Activated gamma-delta T cell treated with anti-CD3 and anti-CD28 coated beads, Interleukin-2, amount 50 U/mL, for 16 hours (primary cell): ENCODE data around the gene ASB18.

Experiments used
- DNase-seq: peaks from one replicate; pipeline ENCODE4 v3.0.0-alpha.2; 2020; ENCODE audit warnings: low read depth

Gene ASB18

DNA sequence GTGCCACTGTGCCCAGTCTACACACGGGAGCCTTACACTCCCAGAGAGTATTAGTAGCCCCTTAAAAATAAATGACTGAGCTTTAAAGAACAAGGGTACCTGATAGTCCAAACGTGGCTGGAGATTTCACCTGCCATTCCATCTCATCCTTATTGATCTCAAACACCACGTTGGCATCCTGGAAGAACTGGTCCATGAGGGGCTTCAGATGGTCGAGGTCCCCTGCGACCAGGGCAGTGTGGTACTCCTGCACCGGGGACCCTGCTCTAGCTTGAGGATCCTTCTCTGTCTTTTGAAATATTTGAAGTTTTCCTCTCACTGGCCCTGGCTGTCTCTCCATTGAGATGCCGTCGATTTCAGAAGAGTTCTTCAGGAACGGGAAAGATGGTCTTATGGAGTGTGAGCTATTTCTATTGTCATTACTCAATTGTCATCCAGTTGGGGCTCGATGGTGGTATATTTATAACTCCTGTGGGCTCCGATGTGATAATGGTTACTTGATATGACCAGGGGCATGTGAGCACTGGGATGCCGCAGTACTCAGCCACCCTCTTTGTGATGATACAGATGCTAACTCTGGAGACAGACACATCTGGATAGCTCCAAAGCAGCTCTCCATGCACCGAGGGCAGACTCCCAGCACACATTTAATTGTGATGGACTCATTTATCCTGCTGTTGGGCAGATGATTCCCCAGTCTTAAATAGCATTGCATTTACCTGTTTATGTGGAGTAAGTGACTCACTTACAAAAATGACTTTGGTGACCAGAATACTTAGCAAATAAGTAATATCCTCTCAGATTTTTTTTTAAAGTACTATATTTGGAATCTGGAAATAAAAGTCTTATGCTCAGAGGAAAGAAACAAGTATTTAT, 22.8 kb downstream of the ASB18 start:
- DNase-seq, result no peak

DNA sequence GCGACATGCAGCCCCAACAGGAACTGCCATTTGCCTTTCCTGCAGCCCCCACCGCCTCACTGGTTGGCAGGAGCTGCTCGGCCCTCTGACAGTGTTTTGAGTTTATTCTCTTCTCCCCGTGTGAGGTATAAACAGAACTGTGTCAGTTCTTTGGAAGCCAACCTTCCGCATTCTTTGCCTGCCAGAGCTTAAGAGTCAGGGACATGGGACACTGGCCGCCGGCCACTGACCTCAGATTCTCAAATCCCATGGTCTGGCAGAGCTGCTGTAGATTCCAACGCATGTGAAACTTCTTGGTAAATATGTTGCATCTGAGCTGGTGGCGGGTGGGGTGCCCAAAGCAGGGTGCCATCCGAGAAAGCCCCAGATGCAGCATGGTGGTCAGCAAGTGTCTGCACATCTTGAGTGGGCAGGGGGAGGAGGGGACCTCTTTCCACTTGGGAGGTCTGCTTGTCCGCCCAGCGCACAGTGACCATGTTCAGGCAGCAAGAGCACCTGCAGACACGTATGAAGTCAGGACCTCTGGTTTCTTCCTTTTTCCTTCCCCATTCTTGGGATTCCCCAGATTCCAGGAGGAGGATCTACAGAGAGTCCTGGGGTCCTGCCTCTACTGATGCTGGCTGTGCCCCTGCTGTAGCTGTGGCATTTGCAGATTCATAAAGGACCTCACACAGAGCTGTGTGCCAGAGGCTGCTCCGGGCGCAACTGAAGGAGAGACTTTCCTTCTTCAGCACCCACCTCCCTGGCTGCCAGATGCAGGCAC, 23.8 kb downstream of the ASB18 start:
- DNase-seq, result no peak

DNA sequence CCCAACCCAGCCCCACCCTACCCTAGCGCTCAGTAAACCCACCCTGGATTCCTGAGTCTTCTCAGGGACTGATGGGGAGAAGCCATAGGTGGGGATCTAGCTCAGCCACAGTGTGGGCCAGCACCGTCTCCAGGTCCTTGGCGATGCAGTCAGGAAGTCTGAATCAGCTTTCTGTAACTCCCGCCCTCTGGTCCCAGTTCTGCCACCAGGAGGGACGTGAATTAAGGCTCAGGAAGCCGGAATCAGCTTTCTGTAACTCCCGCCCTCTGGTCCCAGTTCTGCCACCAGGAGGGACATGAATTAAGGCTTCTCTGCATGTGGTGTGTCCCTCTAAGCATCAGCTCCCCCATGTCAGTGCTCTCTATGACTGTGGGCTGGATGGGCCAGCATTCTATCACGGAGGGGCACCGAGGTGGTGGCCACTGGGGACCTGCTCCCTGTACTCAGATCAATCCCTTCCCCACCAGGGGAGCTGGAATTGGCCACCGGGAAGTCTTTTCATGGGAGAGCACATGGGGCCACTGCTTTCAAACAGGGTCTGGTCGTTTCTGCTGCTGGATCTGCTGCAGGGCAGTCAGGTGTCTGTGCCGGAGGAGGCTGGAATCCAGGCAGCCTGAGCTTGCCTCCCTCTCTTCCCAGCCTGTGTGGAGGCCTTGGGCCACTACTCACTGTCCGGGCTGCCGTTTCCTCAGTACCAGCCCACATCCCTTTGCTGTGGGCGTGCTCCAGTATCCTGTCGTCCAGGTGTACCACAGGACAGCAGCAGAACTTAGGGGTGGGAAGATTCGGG, 24.7 kb downstream of the ASB18 start:
- no peak for DNase-seq

DNA sequence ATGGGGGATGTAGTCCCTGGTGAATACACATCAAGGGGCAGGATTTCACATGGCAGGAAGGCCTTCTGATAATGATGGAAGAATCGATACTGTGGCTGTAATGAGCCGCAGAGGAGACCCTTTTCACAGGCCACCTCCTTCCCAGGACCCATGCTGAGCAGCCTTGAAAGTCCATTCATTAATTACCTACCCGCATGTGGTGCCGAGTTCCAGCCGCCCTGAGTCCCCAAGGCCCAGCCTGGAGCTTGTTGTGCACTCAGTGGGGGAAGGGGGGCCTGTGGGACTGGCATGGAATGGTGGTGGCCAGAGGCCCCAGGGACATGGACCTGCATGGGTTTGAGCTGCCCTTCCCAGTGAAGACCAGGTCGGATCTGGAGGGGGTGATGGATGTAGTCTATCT, 25.5 kb downstream of the ASB18 start:
- DNase-seq, result no peak

DNA sequence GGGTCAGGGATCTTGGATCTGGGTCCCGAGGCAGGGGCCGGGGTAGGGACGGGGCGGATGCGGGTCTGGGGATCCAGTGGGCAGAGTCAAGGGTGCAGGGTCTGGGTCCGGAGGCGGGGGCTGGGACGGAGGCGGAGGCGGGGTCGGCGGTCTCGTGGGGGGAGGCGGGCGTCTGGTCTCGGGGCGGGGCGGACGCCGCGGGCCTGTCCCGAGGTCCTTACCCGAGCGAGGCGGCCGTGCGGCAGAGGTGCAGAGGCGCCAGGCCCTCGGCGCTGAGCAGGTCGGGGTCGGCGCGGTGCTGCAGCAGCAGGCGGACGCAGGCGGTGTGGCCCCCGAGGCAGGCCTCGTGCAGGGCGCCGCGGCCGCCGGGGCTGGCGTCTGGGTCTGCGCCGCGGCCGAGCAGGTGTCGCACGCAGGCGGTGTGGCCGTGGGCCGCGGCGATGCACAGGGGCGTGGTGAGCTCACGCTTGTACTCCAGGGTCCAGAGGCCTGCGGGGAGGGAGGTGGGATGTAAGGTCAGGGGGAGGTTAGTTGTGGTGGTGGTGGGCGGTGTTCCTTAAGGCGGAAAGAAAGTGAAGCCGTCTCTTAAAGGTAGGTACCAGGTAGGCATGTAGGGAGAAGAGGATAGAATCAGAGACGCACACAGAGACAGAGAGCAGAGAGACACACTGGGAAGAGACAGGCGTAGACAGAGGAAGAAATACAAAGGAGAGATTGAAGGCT, 26.6 kb downstream of the ASB18 start:
- DNase-seq, result no peak

DNA sequence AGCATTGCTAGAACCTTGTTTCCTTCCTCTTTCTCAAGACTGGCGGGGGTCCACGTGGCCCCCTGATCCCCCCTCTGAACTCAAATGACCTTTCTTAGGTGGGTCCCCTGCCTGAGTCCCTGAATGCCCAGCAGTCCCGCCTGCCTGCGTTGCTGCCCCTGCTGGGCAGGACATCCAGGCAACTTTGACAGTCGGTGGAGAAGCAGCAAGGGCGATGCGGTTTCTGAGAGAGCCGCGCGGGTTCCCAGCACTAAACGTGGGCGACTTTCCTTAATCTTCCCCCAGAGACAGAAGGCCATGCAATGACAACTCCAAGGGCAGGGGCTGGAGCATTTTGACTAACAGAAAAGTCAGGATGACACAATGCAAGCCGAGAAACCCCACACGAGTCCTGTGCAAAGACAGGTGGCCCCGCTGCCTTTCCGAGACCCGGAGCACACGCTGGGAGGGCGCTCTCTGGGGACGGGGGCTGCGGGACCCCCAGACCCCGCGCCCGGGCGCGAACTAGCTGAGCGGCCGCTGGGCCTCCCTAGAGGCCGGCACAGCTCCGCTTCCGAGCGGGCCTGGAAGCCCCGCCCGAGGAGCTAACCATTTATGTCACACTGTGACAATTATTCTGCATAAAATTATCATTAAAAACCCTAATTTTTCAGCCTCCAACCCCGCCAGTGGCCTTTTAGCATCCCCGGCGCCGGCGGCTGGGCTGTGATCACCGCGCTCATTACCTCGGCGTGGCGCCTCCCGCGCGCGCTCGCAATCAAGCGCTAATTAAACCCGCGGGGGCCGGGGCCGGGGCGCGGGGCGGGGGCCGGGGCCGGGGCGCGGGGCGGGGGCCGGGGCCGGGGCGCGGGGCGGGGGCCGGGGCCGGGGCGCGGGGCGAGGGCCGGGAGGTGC, 27.4 kb downstream of the ASB18 start:
- no peak for DNase-seq

DNA sequence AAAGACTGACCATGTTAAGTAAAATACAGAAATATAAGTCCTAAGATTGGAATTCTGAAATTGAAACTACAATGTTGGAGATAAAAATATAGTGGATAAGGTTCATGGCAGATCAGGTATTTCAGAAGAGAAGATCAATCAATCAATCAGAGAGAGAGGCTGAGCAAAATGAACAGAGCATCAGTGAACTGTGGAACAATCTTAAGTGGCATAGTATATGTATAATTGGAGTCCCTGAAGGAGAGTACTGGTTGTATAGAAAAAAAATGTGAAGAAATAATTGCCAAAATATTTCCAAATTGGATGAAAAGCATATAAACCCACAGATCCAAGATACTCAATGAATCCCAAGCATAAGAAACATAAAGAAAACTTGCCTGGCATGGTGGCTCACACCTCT, 35.0 kb downstream of the ASB18 start:
- DNase-seq, result no peak

DNA sequence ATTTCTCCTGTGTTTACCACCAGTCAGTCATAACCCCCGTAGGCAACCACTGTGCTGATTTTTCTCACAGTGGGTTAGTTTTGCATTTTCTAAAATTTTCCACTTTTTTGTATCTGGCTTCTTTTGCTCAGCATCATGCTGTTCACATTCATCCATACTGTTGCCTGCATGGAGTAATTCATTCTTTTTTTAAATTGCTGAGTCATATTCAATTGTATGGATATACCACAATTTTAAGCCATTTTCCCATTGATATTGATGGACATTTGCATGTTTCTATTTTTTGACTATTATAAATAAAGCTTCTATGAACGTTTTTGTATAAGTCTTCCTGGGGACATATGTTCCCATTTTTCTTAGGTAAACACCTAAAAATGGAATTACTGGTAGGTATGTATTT, 40.5 kb downstream of the ASB18 start:
- no peak for DNase-seq

DNA sequence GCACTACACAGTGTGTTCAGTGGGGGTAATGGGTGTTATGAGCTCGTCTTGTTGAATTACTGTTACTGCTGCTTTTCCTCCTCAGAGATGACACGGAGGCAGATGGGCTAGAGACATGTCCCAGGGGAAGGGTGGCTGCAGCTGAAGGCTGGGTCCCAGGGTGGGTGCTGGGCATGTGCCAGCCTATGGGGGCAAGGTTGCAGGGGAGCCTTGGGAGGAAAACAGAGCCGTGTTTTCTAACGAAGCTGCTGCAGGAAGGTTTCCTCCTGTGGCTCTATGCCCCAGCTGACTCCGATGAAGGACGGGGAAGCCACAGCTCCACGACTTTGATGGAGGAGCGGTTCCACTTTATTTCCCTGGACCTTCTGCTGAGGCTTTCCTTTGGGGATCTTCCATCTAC, 42.4 kb downstream of the ASB18 start:
- no peak for DNase-seq

DNA sequence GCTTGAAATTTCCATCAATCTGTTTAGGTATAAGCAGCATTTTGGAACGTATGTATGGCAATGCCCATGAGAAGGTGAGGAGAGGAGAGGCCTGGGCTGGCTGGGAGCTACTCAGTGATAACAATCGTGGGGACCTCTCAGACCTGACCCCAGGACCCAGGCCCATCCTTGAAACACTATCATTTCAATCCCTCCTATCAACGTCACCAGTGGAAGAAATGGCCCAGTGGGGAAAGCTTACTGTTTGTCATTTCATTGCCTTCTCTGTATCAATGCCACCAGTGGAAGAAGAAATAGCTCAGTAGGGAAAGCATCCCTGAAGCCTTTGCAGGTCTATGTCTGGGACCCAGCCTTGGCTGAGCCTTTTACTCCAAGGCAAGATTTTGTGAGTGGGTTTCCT, 44.8 kb downstream of the ASB18 start:
- no peak for DNase-seq

DNA sequence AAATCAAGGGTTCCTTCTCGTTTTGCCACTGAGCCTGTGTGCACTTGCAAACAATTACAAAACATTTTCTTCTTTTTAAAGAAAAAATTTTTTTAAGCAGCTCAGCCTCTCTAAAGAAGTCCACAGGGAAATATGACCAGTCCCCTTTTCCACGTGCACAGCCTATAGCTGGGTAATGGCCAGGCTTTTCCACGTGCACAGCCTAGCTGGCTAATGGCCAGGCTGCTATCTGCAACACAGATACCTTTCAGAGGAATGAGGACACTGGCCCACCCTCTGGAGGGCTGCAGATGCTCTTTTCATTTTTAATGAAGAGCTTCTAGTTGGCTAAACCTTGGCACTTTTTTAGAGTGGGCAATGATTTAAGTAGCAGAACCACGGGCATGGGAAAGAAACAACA, 46.3 kb downstream of the ASB18 start:
- DNase-seq, result no peak

DNA sequence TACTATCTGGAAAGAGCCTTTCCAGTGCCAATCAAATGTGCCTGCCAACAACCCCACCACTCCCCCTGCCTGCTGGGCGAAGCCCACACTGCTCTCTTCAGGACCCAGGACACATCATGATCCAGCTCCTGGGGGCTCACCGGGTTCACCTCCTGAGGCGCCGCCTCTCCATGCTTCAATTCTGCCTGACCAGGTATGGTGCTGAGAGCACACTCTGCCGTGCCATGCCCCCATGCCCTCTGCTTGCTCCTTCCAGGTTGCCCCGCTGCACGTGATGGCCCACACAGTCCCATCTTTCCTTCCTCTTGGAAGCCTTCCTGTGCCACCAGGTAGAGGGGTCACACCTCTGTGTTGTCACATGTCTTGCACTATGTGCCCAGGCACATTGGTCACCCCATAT, 47.5 kb downstream of the ASB18 start:
- no peak for DNase-seq

DNA sequence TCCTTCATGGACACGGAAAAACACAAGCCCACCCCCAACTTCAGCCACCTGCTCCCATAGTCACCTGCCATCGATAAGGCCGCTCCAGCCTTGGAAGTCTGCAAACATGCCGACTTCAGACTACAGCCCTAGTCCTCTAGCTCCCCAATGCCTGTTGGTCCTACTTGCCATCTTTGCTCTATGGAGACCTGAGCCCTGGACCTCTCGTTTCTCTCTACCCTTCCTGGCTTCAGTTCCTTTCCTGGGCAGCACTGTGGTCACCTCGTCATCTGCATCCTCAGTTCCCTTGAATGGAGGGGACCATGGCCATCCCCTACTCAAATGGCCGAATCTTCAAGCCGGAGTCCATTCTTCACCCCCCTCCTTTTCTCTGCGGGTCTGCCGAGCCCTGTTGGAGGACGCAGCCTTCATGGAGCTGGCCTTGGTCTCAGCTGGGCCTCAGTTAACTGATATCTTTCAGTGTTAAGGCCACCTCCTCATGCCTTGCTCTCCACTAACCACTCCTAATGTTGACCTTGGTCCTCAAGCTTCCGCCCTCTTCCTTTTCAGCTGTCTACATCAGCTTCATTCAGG, 48.4 kb downstream of the ASB18 start:
- no peak for DNase-seq

DNA sequence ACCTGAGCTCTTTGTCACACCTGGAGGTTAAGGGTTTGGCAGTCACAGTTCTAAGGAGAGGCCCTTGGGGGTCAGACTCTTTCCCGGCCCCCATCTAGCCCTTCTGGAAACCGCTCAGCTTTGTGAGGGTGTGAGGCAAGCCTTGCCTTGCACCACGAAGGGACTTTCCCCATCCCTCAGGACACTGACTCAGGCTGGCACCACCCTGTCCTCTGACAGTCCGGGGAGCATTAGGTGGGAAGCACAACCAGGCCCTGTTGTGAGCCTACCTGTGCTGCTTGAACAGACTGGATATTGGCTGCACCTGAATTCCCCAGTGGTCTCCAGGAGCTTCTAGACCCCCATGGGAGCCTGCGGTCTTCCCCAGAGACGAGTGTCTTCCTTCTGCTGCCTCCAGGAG, 49.0 kb downstream of the ASB18 start:
- DNase-seq, result no peak

DNA sequence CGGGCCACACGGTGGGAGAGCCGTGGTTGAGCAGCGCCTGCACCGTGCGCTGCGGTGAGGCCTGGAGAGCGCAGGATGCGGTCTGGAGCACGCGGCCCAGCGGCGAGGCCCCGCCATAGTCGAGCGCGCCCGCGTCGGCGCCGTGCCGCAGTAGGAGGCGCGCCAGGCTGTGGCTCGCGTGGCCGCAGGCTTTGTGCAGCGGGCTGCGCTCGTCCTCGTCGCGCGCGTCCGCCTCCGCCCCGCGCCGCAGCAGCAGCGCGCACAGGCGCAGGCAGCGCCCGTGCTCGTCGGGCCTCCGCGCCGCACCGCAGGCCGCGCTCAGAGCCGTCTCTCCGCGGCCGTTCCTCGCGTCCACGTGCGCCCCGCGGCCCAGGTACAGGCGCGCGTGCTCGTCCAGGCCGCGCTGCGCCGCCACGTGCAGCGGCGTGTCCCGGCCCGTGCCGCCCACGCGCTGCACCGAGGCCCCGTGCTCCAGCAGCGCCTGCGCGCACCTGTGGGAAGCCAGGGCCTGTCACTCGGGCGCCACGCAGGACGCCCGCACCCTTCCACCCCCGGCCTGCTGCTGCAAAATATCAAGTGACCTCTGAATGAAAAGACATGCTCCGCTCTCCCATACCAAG, 49.7 kb downstream of the ASB18 start:
- no peak for DNase-seq

DNA sequence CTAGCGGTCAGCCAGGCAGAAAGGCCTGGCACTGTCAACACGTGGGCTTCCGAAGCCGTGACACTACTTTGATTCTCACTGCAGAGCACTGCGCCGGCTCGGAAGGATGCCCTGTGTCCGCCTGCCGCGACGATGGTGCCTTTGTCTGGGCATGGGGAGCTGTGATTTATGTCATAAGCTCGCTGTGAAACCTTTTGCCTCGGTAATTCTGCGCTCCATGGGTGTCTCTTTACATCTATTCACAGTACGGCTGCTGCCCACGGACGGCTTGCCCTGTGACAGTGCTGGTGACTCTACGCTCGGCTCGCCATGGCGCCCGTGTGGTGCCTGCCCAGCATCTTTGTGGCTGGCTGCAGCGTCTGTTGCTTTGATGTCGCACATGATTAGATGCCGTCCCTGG, 52.9 kb downstream of the ASB18 start:
- DNase-seq, result no peak

DNA sequence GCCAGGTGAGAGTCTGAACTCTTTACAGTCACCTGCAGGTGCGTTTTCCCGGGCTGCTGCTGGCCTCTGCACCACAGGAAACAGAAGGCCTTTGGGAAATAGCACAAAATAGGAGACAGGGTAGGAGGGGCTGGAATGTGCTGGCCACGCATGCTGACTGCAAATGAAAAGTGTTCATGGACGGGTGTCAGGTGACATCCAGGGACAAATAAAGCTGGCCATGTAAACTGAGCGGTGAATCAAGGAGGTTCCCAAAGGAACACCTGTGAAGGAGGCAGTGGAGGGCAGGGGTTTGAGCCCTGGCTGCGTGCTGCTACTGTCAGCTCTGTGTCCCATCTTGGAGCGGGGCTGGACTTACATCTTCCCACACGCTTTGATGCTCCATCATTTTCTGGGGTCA, 53.7 kb downstream of the ASB18 start:
- DNase-seq, result no peak

DNA sequence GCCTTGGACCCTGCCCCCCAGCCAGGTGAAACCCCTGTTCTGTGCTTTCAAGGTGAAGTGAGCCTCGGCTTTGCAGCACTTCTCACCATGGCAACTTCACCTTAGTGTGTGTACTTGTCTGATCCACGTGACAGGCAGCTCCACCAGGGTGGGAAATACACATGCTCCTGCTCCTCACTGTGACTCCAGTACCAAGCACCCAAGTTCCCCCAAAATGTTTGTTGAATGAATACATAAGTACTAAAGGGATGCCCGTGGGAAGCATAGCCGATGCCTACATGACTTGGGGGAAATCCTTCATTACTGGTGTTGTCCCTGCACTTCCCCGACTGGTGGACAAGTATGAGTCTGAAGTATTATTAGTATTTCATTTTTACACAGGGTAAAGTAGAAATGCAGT, 54.2 kb downstream of the ASB18 start:
- DNase-seq, result no peak

DNA sequence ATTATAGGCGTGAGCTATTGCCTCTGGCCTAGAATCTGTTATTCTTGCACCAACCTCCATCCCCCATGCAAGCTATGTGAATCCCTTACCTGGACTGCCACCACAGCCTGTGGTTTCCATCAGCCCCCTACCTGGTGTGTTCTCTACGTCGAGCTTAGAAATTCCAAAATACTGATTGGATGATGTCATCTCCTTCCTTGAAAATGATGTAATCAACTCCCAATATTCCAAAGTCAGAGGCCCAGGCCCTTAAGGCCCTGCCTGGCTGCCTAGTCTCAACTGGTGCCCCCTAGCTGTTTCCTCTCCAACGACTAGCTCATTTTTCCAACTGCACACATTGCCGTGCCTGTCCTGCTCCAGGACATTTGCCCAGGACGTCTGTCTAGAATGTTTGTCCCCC, 54.7 kb downstream of the ASB18 start:
- no peak for DNase-seq
